Mucosa of descending colon (tissue), 3 donors: ENCODE measurements around the gene TM7SF2. TPM values are rescaled to one million over a fixed set of nuclear protein-coding genes. Genes with fewer than 3 reads are reported as not detected.

Source experiments
- ATAC-seq: fragments of 200-7000 bp; cut with Tn5 transposase; one replicate; pipeline ENCODE4 v1.9.1; 2020; ENCODE audit warnings: mild to moderate bottlenecking, moderate library complexity
- DNase-seq, 3 donors: peaks; one replicate each; pipeline ENCODE4 v3.0.0-alpha.2; 2020
- H3K36me3 ChIP-seq: fragments of 200-600 bp; one replicate; pipeline ENCODE4 v1.8.0; 2021; ENCODE audit warnings: low read depth, mild to moderate bottlenecking
- H3K4me1 ChIP-seq: fragments of 200-600 bp; one replicate; pipeline ENCODE4 v1.8.0; 2021; ENCODE audit warnings: low read depth, mild to moderate bottlenecking
- H3K4me3 ChIP-seq: fragments of 200-600 bp; one replicate; pipeline ENCODE4 v1.8.0; 2021; ENCODE audit warnings: mild to moderate bottlenecking
- H3K9me3 ChIP-seq: fragments of 200-600 bp; one replicate; pipeline ENCODE4 v1.8.0; 2021; ENCODE audit warnings: mild to moderate bottlenecking
- intact Hi-C, 2 donors: fragments of 100-400 bp; cut with DNase I in 1 of 2; cut with micrococcal nuclease in 1 of 2; formaldehyde crosslinking; loops; one replicate each; pipeline versions ENCODE4 v1.11.0 to v1.11.1; 2022; cut with DNase I, micrococcal nuclease
- total RNA-seq, 3 donors: library from RNA; stranded (reverse); fragmentation: NEBNext Ultra II Directional in 2 of 3; extraction: Animal tissue kit (Norgen Biotek cat#: 25700) in 2 of 3; gene quantifications; one replicate each; pipeline versions ENCODE4 v1.2.1 to v1.2.4, GENCODE V29; 2021 to 2023
- TF ChIP-seq, protein P1 (sequence below): fragments of 200-600 bp; IDR thresholded peaks from one replicate; pipeline ENCODE4 v1.8.0; 2022; ENCODE audit warnings: antibody characterized with exemption, mild to moderate bottlenecking
- donor health status: DM: no; HTN: no; CAD: no; lungs with moderate emphysema.
- donor health status: DM: no; HTN: no; CAD: no.
- donor health status: DM: no; HTN: yes; CAD: no.

Gene TM7SF2
- total RNA-seq, 3 donors from 2014 or later, result 13.1 to 25.7 (median 23.6) TPM

DNA sequence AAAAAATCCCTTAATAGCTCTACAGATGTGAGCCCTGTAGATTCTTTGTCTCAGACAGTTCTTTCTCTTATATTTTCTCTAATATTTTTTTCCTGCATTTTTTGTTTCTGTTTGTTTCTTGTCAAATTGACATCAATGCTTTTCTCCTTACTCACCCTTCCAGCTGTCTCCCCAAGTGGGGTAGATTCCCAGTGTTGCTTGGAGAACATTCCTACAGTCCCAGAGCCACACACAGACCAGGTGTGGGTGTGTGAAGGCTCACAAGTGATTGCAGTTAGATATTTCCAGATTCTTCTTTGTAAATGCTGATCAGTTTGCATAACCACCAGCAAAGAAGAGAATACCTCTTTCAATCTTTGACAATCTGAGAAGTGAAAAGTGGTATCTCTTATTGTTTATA, 8.2 kb upstream of the TM7SF2 start:
- DNase-seq (no peak), ATAC-seq (no peak)
- intact Hi-C loops, result no loop called here
- Histone ChIP-seq H3K36me3 (peaks cover 5% of the 10 kb centered on the region), H3K4me3 (no peak overlapping the region), H3K9me3 (no peaks in the 10 kb centered on the region), H3K4me1 (no peaks in the 10 kb centered on the region)
- TF ChIP-seq, protein P1, sequence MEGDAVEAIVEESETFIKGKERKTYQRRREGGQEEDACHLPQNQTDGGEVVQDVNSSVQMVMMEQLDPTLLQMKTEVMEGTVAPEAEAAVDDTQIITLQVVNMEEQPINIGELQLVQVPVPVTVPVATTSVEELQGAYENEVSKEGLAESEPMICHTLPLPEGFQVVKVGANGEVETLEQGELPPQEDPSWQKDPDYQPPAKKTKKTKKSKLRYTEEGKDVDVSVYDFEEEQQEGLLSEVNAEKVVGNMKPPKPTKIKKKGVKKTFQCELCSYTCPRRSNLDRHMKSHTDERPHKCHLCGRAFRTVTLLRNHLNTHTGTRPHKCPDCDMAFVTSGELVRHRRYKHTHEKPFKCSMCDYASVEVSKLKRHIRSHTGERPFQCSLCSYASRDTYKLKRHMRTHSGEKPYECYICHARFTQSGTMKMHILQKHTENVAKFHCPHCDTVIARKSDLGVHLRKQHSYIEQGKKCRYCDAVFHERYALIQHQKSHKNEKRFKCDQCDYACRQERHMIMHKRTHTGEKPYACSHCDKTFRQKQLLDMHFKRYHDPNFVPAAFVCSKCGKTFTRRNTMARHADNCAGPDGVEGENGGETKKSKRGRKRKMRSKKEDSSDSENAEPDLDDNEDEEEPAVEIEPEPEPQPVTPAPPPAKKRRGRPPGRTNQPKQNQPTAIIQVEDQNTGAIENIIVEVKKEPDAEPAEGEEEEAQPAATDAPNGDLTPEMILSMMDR, result no peak

DNA sequence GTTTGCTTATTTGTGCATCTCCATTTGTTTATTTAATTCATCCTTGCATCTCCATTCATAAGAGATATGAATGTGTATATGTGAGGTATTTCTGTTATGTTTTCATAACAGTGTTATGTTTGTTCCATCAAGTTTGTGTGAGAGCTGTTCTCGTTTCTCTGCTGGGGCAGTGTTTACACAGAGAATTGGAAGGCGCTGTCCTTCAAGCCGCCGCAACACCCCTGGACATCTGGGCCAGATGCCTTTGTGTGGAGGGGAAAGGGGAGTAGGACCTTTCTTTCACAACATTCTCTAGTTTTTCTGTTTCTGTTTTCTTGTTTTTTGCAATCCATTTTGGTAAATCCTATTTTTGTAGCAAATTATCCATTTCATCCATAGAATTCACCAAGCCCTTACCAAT, 7.0 kb upstream of the TM7SF2 start:
- Histone ChIP-seq H3K4me1 (no peaks in the 10 kb centered on the region), H3K36me3 (peaks cover 5% of the 10 kb centered on the region), H3K4me3 (no peak overlapping the region), H3K9me3 (no peaks in the 10 kb centered on the region)
- intact Hi-C loops, result no loop called here
- no peak for DNase-seq
- TF ChIP-seq, protein P1, result no peak
- no peak for ATAC-seq

DNA sequence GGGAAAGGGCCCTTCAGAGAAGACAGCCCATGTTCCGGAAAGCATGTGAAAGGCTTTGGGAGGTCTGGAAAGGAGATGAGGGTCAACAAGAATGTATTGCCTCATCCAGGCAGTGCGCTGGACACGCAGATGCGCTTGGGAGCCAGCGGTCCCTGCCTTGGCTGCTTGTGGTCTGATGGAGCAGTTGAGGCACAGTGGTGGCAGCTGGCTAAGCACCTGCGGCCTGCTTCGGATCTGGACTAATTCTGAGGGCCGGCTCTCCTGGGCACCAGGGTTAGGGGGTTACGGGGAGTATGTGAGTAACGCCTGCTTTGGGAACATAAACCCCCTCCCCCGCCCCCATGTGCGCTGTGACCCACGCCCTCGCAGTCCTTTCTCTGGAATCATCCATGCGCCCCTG, 4.6 kb upstream of the TM7SF2 start:
- peaks cover 5% of the 10 kb centered on the region for H3K36me3 ChIP-seq
- H3K4me1 ChIP-seq, result peaks cover 11% of the 10 kb centered on the region
- DNase-seq, result no peak
- TF ChIP-seq, protein P1, result no peak
- intact Hi-C loops, result no loop called here
- ATAC-seq, result no peak
- no peak overlapping the region for H3K4me3 ChIP-seq
- H3K9me3 ChIP-seq, result no peaks in the 10 kb centered on the region

DNA sequence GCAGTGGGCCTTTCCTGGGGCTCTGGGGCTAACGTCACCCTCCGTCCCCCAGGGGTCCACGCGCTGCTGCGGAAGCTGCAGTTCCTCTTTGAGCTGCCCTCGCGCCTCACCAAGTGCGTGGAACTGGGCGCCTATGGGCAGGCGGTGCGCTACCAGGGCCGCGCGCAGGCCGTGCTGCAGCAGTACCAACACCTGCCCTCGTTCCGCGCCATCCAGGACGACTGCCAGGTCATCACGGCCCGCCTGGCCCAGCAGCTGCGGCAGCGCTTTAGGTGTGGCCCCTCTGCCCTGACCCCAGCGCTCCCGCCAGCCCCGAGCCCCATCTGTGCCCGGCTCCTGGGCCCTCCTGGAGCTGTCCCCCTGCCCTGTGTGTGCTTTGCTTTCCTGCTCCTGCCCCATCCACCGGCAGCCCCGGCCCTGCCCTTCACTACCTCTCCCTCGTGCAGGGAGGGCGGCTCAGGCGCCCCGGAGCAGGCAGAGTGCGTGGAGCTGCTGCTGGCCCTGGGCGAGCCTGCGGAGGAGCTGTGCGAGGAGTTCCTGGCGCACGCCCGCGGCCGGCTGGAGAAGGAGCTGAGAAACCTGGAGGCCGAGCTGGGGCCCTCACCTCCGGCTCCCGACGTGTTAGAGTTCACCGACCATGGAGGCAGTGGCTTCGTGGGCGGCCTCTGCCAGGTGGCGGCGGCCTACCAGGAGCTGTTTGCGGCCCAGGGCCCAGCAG, 3.8 kb upstream of the TM7SF2 start:
- no peak for DNase-seq
- TF ChIP-seq, protein P1, result no peak
- Histone ChIP-seq H3K36me3 (peaks cover 5% of the 10 kb centered on the region), H3K4me1 (peaks cover 15% of the 10 kb centered on the region), H3K4me3 (no peak overlapping the region), H3K9me3 (no peaks in the 10 kb centered on the region)
- ATAC-seq, result no peak
- intact Hi-C loops, result no loop called here

DNA sequence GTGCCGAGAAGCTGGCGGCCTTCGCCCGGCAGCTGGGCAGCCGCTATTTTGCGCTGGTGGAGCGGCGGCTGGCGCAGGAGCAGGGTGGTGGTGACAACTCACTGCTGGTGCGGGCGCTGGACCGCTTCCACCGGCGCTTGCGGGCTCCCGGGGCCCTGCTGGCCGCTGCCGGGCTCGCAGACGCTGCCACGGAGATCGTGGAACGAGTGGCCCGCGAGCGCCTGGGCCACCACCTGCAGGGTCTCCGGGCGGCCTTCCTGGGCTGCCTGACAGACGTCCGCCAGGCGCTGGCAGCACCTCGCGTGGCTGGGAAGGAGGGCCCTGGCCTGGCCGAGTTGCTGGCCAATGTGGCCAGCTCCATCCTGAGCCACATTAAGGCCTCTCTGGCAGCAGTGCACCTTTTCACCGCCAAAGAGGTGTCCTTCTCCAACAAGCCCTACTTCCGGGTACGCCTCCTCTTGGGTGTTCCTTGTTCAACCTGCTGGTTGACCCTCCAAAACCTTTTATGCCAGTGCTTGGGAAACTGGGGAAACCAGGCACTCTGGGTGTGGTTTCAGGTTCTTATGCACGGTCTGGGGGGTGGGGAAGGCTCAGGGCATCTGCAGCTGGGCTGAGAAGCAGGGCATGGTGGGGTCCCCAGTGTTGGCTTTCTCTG, 3.1 kb upstream of the TM7SF2 start:
- TF ChIP-seq, protein P1, result no peak
- Histone ChIP-seq H3K9me3 (no peaks in the 10 kb centered on the region), H3K36me3 (peaks cover 5% of the 10 kb centered on the region), H3K4me1 (peaks cover 22% of the 10 kb centered on the region), H3K4me3 (no peak overlapping the region)
- no peak for DNase-seq
- intact Hi-C loops, result no loop called here
- ATAC-seq, result no peak
